Liver (tissue), 3 donors: ENCODE results near the gene ZNF366.

Experiments used
- ATF3 ChIP-seq: IDR thresholded peaks from 2 replicates; pipeline ENCODE4 v1.6.1; 2016; ENCODE audit warnings: antibody characterized with exemption
- CTCF ChIP-seq: fragments of 150-350 bp; IDR thresholded peaks from 2 replicates; pipeline ENCODE4 v1.5.1; 2017; ENCODE audit warnings: improper control_type of control experiment, low read depth, low read length; ENCODE audit not compliant: missing input control
- GABPA ChIP-seq, 2 donors: IDR thresholded peaks in 1 of 2; conservative IDR thresholded peaks in 1 of 2; 2 replicates each; pipeline ENCODE4 v1.6.1; 2016; ENCODE audit warnings: antibody characterized with exemption in 2 of 2, mild to moderate bottlenecking in 1 of 2, moderate library complexity in 1 of 2
- MAX ChIP-seq: IDR thresholded peaks from 2 replicates; pipeline ENCODE4 v1.6.1; 2016; ENCODE audit warnings: antibody characterized with exemption
- SP1 ChIP-seq: IDR thresholded peaks from 2 replicates; pipeline ENCODE4 v1.6.1; 2018; ENCODE audit warnings: antibody characterized with exemption, mild to moderate bottlenecking
- TAF1 ChIP-seq: conservative IDR thresholded peaks from 2 replicates; pipeline ENCODE4 v1.6.1; 2016; ENCODE audit warnings: antibody characterized with exemption, mild to moderate bottlenecking
- YY1 ChIP-seq: IDR thresholded peaks from 2 replicates; pipeline ENCODE4 v1.6.1; 2016; ENCODE audit warnings: antibody characterized with exemption, mild to moderate bottlenecking
- TF ChIP-seq, protein P1 (sequence below): IDR thresholded peaks from 2 replicates; pipeline ENCODE4 v1.6.1; 2016; ENCODE audit warnings: antibody characterized with exemption, mild to moderate bottlenecking
- donor health status: healthy.
- donor health status: healthy.

DNA sequence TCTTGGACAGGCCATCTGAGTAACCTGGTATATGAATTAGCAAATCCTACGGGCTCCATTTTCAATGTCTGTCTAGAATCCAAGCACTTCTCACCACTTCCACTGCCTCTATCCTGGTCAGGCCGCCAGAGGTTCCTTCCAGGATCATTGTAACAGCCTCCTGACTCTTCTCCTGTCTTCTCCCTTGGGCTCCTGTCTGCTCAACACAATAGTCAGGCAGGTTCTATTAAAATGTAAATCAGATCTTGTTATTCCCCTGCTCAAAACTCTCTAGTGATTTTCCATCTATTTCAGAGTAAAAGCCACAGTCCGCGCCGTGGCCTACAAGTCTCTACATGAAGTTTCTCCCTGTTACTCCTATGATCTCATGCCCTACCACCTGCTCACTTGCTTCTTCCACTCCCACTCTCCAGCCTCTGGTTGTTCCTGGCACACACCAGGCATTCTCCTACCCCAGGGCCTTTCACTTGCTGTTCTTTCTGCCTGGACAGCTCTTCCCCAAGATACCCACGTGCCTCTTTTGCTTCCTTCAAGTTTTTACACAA, 21.7 kb downstream of the ZNF366 start:
- TF ChIP-seq CTCF (no peak), YY1 (no peak), GABPA (IDR thresholded peaks at IDR 0.05 in 1 of 2, conservative IDR thresholded peaks at IDR 0.05 in 1 of 2) (no peak), MAX (no peak), TAF1 (no peak), SP1 (no peak), ATF3 (no peak)
- TF ChIP-seq, protein P1, sequence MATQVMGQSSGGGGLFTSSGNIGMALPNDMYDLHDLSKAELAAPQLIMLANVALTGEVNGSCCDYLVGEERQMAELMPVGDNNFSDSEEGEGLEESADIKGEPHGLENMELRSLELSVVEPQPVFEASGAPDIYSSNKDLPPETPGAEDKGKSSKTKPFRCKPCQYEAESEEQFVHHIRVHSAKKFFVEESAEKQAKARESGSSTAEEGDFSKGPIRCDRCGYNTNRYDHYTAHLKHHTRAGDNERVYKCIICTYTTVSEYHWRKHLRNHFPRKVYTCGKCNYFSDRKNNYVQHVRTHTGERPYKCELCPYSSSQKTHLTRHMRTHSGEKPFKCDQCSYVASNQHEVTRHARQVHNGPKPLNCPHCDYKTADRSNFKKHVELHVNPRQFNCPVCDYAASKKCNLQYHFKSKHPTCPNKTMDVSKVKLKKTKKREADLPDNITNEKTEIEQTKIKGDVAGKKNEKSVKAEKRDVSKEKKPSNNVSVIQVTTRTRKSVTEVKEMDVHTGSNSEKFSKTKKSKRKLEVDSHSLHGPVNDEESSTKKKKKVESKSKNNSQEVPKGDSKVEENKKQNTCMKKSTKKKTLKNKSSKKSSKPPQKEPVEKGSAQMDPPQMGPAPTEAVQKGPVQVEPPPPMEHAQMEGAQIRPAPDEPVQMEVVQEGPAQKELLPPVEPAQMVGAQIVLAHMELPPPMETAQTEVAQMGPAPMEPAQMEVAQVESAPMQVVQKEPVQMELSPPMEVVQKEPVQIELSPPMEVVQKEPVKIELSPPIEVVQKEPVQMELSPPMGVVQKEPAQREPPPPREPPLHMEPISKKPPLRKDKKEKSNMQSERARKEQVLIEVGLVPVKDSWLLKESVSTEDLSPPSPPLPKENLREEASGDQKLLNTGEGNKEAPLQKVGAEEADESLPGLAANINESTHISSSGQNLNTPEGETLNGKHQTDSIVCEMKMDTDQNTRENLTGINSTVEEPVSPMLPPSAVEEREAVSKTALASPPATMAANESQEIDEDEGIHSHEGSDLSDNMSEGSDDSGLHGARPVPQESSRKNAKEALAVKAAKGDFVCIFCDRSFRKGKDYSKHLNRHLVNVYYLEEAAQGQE: no peak
